Trophoblast cell (in vitro differentiated cells and primary cell): ENCODE data around the gene TYK2.
"Not testable (repeated sequence)": the region's sequence is repeated elsewhere in the genome, so short reads cannot be mapped to it uniquely, and the experiment has no call there.

ENCODE experiments used
- DNase-seq, 2 donors: peaks; one replicate each; pipeline ENCODE4 v3.0.0-alpha.2; 2016
- H2AFZ ChIP-seq: 2 replicates; pipeline ENCODE4 v1.6.1; 2013; ENCODE audit warnings: low read length, moderate library complexity, mild to moderate bottlenecking; ENCODE audit not compliant: insufficient read depth, poor library complexity
- H2AK5ac ChIP-seq: 2 replicates; pipeline ENCODE4 v1.6.1; 2013; ENCODE audit warnings: mild to moderate bottlenecking, low read length
- H2BK120ac ChIP-seq: 2 replicates; pipeline ENCODE4 v1.6.1; 2013; ENCODE audit warnings: low read length, mild to moderate bottlenecking, moderate library complexity; ENCODE audit not compliant: insufficient read depth, poor library complexity
- H2BK12ac ChIP-seq: 2 replicates; pipeline ENCODE4 v1.6.1; 2013; ENCODE audit warnings: mild to moderate bottlenecking, low read length, moderate library complexity
- H2BK5ac ChIP-seq: 2 replicates; pipeline ENCODE4 v1.6.1; 2013; ENCODE audit warnings: low read length, low read depth, moderate library complexity, mild to moderate bottlenecking; ENCODE audit not compliant: poor library complexity
- H3K14ac ChIP-seq: 2 replicates; pipeline ENCODE4 v1.6.1; 2013; ENCODE audit warnings: mild to moderate bottlenecking, low read length
- H3K18ac ChIP-seq: 2 replicates; pipeline ENCODE4 v1.6.1; 2013; ENCODE audit warnings: mild to moderate bottlenecking, low read length
- H3K23ac ChIP-seq: 2 replicates; pipeline ENCODE4 v1.6.1; 2013; ENCODE audit warnings: low read length
- H3K27ac ChIP-seq: 2 replicates; pipeline ENCODE4 v1.5.1; 2013; ENCODE audit warnings: low read depth, mild to moderate bottlenecking, inconsistent platforms, low read length, moderate library complexity
- H3K27me3 ChIP-seq: 2 replicates; pipeline ENCODE4 v1.6.1; 2013; ENCODE audit warnings: inconsistent platforms, mild to moderate bottlenecking, low read length, moderate library complexity; ENCODE audit not compliant: insufficient read depth
- H3K36me3 ChIP-seq, 2 experiments: 1 replicate in 1 of 2; 2 replicates in 1 of 2; pipeline ENCODE4 v1.6.1; 2013; ENCODE audit warnings: low read length in 2 of 2, mild to moderate bottlenecking in 2 of 2, moderate library complexity in 1 of 2; ENCODE audit not compliant: insufficient read depth in 2 of 2, control insufficient read depth in 1 of 2
- H3K4ac ChIP-seq: 2 replicates; pipeline ENCODE4 v1.6.1; 2013; ENCODE audit warnings: low read depth, mild to moderate bottlenecking, low read length, moderate library complexity
- H3K4me1 ChIP-seq, 2 experiments: 1 replicate in 1 of 2; 2 replicates in 1 of 2; pipeline ENCODE4 v1.6.1; 2013; ENCODE audit warnings: low read length in 2 of 2, mild to moderate bottlenecking in 2 of 2, moderate library complexity in 1 of 2; ENCODE audit not compliant: insufficient read depth in 2 of 2, control insufficient read depth in 1 of 2
- H3K4me2 ChIP-seq: 2 replicates; pipeline ENCODE4 v1.6.1; 2013; ENCODE audit warnings: inconsistent platforms, mild to moderate bottlenecking, low read length, moderate library complexity
- H3K4me3 ChIP-seq: 2 replicates; pipeline ENCODE4 v1.5.1; 2013; ENCODE audit warnings: mild to moderate bottlenecking, low read depth, low read length, inconsistent platforms
- H3K79me1 ChIP-seq: one replicate; pipeline ENCODE4 v1.6.1; 2013; ENCODE audit warnings: low read length
- H3K79me2 ChIP-seq: 2 replicates; pipeline ENCODE4 v1.6.1; 2013; ENCODE audit warnings: low read length, mild to moderate bottlenecking; ENCODE audit not compliant: control insufficient read depth, insufficient read depth, poor library complexity
- H3K9ac ChIP-seq: 2 replicates; pipeline ENCODE4 v1.6.1; 2013; ENCODE audit warnings: mild to moderate bottlenecking, low read length
- H3K9me3 ChIP-seq: 2 replicates; pipeline ENCODE4 v1.6.1; 2013; ENCODE audit warnings: low read depth, mild to moderate bottlenecking, control low read depth, inconsistent platforms, low read length; ENCODE audit not compliant: insufficient read depth
- H4K12ac ChIP-seq: 2 replicates; pipeline ENCODE4 v1.6.1; 2013; ENCODE audit warnings: low read depth, mild to moderate bottlenecking, low read length, moderate library complexity
- H4K8ac ChIP-seq: 2 replicates; pipeline ENCODE4 v1.6.1; 2013; ENCODE audit warnings: low read depth, mild to moderate bottlenecking, low read length, moderate library complexity
- H4K91ac ChIP-seq: one replicate; pipeline ENCODE4 v1.6.1; 2013; ENCODE audit warnings: low read depth, mild to moderate bottlenecking, low read length, moderate library complexity
- WGBS: extraction: QIAGEN DNeasy Blood & Tissue Kit; methylation state at CpG from one replicate; pipeline ENCODE4 v1.1.7; 2013; ENCODE audit warnings: missing lambda C conversion rate; ENCODE audit not compliant: insufficient read length, insufficient coverage; ENCODE audit errors: extremely low coverage; 5-methylcytosine and 5-hydroxymethylcytosine counted together

The TYK2 gene

GRCh38 chr19:10389863-10390262 lies 9.5 kb upstream of the TYK2 start:
- H3K9ac ChIP-seq: no peak overlapping the region
- no peak for DNase-seq
- no peak overlapping the region for H3K4me2 ChIP-seq
- H3K4me3 ChIP-seq: no peak overlapping the region
- H2BK12ac ChIP-seq: no peak overlapping the region
- no peak overlapping the region for H2AK5ac ChIP-seq
- no peak overlapping the region for H4K8ac ChIP-seq
- no peak overlapping the region for H2BK5ac ChIP-seq
- no peaks in the 10 kb centered on the region for H3K79me2 ChIP-seq
- no peaks in the 10 kb centered on the region for H3K27me3 ChIP-seq
- no peak overlapping the region for H3K14ac ChIP-seq
- H4K91ac ChIP-seq: no peak overlapping the region
- no peaks in the 10 kb centered on the region for H3K79me1 ChIP-seq
- no CpG with 5 or more reads among the region's 12 CpGs for WGBS
- no peak overlapping the region for H2BK120ac ChIP-seq
- H2AFZ ChIP-seq: no peak overlapping the region
- no peak overlapping the region for H4K12ac ChIP-seq
- H3K4ac ChIP-seq: no peak overlapping the region
- H3K4me1 ChIP-seq: no peaks in the 10 kb centered on the region
- no peak overlapping the region for H3K23ac ChIP-seq
- peaks cover 34 to 44% of the 10 kb centered on the region in 2 experiments for H3K36me3 ChIP-seq
- H3K27ac ChIP-seq: no peak overlapping the region
- H3K9me3 ChIP-seq: peaks cover 1% of the 10 kb centered on the region
- H3K18ac ChIP-seq: no peak overlapping the region

DNA sequence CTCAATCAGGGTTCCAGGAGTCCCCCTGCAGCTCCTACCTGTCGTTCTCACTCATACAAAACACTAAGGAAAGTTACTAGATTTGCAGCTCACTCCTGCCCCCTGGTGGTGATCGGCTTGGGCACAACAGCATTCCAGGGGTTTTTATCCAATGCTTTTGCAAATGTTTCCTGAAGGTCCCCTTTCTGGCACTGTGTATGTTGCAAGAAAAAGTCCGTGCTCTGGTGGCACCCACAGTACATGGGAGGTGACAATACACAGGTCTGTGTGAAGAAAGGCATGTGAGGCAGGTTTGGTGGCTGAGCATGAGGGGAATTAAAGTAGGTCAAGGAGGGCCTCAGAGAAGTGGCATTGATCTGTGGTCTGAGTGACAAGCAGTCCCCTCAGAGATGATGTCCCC lies 8.6 kb upstream of the TYK2 start:
- Histone ChIP-seq H3K18ac (no peak overlapping the region), H4K8ac (no peak overlapping the region), H3K4me2 (no peak overlapping the region), H2AK5ac (no peak overlapping the region), H3K9me3 (peaks cover 1% of the 10 kb centered on the region), H4K91ac (no peak overlapping the region), H3K4me1 (no peaks in the 10 kb centered on the region), H3K27me3 (no peaks in the 10 kb centered on the region), H4K12ac (no peak overlapping the region), H3K79me1 (no peaks in the 10 kb centered on the region), H3K36me3 (peaks cover 27 to 36% of the 10 kb centered on the region in 2 experiments), H3K4me3 (no peak overlapping the region), H3K9ac (no peak overlapping the region), H3K14ac (no peak overlapping the region), H2AFZ (no peak overlapping the region), H3K27ac (no peak overlapping the region), H2BK12ac (no peak overlapping the region), H2BK5ac (no peak overlapping the region), H3K23ac (no peak overlapping the region), H2BK120ac (no peak overlapping the region), H3K79me2 (no peaks in the 10 kb centered on the region), H3K4ac (no peak overlapping the region)
- peak; percentile 87 to 96 for DNase-seq
- no CpG with 5 or more reads among the region's 3 CpGs for WGBS

DNA sequence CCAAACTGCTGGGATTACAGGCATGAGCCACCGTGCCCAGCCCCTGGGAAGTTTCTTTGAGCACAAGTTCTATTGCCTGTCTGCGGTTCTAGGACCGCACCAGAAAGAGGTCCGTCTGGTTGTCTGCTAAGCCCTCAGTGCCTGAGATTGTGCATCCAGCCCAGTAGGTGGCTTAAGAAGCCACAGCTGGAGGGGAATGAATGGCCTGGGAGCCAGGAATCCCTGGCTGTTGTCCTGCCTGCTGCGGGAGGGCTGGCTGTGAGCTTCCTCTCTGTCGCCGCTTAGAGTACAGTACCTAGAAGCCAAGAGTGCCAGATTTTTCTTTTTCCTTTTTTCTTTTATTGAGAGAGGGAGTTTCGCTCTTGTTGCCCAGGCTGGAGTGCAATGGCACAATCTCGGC lies 4.2 kb upstream of the TYK2 start:
- Histone ChIP-seq H2AFZ (no peak overlapping the region), H3K4me2 (no peak overlapping the region), H3K9ac (no peak overlapping the region), H3K79me2 (peaks cover 6% of the 10 kb centered on the region), H2BK5ac (no peak overlapping the region), H3K18ac (no peak overlapping the region), H4K8ac (no peak overlapping the region), H3K23ac (no peak overlapping the region), H3K27ac (no peak overlapping the region), H2BK12ac (no peak overlapping the region), H3K4me3 (no peak overlapping the region), H4K91ac (no peak overlapping the region), H2AK5ac (no peak overlapping the region), H3K27me3 (no peaks in the 10 kb centered on the region), H3K4me1 (peaks cover 3 to 7% of the 10 kb centered on the region in 2 experiments), H4K12ac (no peak overlapping the region), H2BK120ac (no peak overlapping the region), H3K36me3 (no peaks in the 10 kb centered on the region), H3K79me1 (peaks cover 8% of the 10 kb centered on the region), H3K9me3 (no peaks in the 10 kb centered on the region), H3K4ac (no peak overlapping the region), H3K14ac (no peak overlapping the region)
- no CpG with 5 or more reads among the region's 9 CpGs for WGBS
- DNase-seq: no peak

GRCh38 chr19:10383223-10383499 lies 2.8 kb upstream of the TYK2 start:
- not testable (repeated sequence) for H2BK5ac ChIP-seq, H4K91ac ChIP-seq, H4K8ac ChIP-seq, H3K27me3 ChIP-seq, H3K79me2 ChIP-seq, H3K9ac ChIP-seq, H3K18ac ChIP-seq, H3K79me1 ChIP-seq, H3K4ac ChIP-seq, H4K12ac ChIP-seq, H3K9me3 ChIP-seq, H2AK5ac ChIP-seq, H3K14ac ChIP-seq, H2BK120ac ChIP-seq, H2AFZ ChIP-seq, H3K4me1 ChIP-seq, H3K36me3 ChIP-seq, H2BK12ac ChIP-seq, H3K23ac ChIP-seq, DNase-seq, H3K4me3 ChIP-seq, H3K4me2 ChIP-seq, H3K27ac ChIP-seq
- WGBS: no CpG with 5 or more reads among the region's 8 CpGs
